Omental fat pad (tissue), 4 donors: ENCODE results near the gene MEGF6. TPM values are rescaled to one million over a fixed set of nuclear protein-coding genes. Genes with fewer than 3 reads are reported as not detected.

Experiments used
- ATAC-seq: fragments of 150-250 bp; one replicate; pipeline ENCODE4 v1.9.1; 2016; ENCODE audit warnings: mild to moderate bottlenecking, moderate library complexity; ENCODE audit not compliant: low FRiP score
- DNase-seq: peaks from one replicate; pipeline ENCODE4 v3.0.0-alpha.2; 2019; ENCODE audit warnings: low spot score
- CTCF ChIP-seq, 3 donors: fragments of 450-650 bp; IDR thresholded peaks; one replicate each; pipeline ENCODE4 v1.5.1; 2016 to 2017; ENCODE audit warnings: antibody characterized with exemption in 3 of 3, mild to moderate bottlenecking in 3 of 3, moderate library complexity in 2 of 3
- total RNA-seq, 4 donors: library from RNA; depleted of rRNA; stranded (reverse); fragments of >200 nt; gene quantifications; one replicate each; pipeline ENCODE4 v1.1.0, GENCODE V29; 2016

The MEGF6 gene
- total RNA-seq, 4 donors from 2014 or later, result 13.2 to 60.1 (median 21.9) TPM

GRCh38 chr1:3597599-3597964 is 13.7 kb downstream of the MEGF6 start:
- no peak for TF ChIP-seq CTCF (IDR thresholded peaks at IDR 0.05)
- ATAC-seq (no peak), DNase-seq (no peak)

- no peak for ATAC-seq
- no peak for TF ChIP-seq CTCF (IDR thresholded peaks at IDR 0.05)
- DNase-seq, result no peak
Observed at GRCh38 chr1:3596663-3597598, 14.4 kb downstream of the MEGF6 start.

- no peak for ATAC-seq
- no peak for TF ChIP-seq CTCF (IDR thresholded peaks at IDR 0.05)
- no peak for DNase-seq
Observed at GRCh38 chr1:3595949-3596348, 15.4 kb downstream of the MEGF6 start.

GRCh38 chr1:3594706-3595377 is 16.5 kb downstream of the MEGF6 start:
- no peak for ATAC-seq
- TF ChIP-seq CTCF (IDR thresholded peaks at IDR 0.05), result no peak
- DNase-seq, result no peak

- no peak for ATAC-seq
- no peak for DNase-seq
- TF ChIP-seq CTCF (IDR thresholded peaks at IDR 0.05), result no peak
Observed at GRCh38 chr1:3593745-3594144, 17.6 kb downstream of the MEGF6 start.

GRCh38 chr1:3593334-3593733 is 18.0 kb downstream of the MEGF6 start:
- no peak for TF ChIP-seq CTCF (IDR thresholded peaks at IDR 0.05)
- no peak for DNase-seq
- ATAC-seq, result no peak
